IMR-90 (cell line): Measurements from ENCODE around the gene ANKHD1. TPM values are rescaled to one million over a fixed set of nuclear protein-coding genes. Genes with fewer than 3 reads are reported as not detected.

Experiments used
- ATAC-seq: fragments of 200-7000 bp; cut with Tn5 transposase; 2 replicates; pipeline ENCODE4 v1.9.1; 2020; ENCODE audit warnings: low read depth, mild to moderate bottlenecking, moderate library complexity
- BruUV-seq: library from RNA; stranded (reverse); fragments of 400-500 nt; replicated peaks from 2 replicates; lab custom pipeline; 2021; lab: Mats Ljungman, UMichigan
- CTCF ChIA-PET: fragments of 300-600 bp; formaldehyde crosslinking; extraction: SDS; loops from one replicate; lab custom pipeline; 2021; ENCODE audit warnings: antibody characterized with exemption; lab: Yijun Ruan, JAX
- POLR2A ChIA-PET: fragments of 300-600 bp; sonication (Branson Sonifier 250); formaldehyde crosslinking; loops from one replicate; lab custom pipeline; 2022; ENCODE audit warnings: antibody characterized with exemption; ENCODE audit not compliant: unreplicated experiment; lab: Charles Lee
- DNase-seq: peaks from one replicate; pipeline ENCODE4 v3.0.0; 2013
- H2AFZ ChIP-seq: replicated peaks from 2 replicates; pipeline ENCODE3; 2013; ENCODE audit warnings: low read length, mild to moderate bottlenecking; ENCODE audit not compliant: poor library complexity
- H2AK5ac ChIP-seq: 2 replicates; pipeline ENCODE4 v1.6.1; 2013; ENCODE audit warnings: low read depth, low read length, inconsistent platforms
- H2AK9ac ChIP-seq: replicated peaks from 2 replicates; pipeline ENCODE3; 2013; ENCODE audit warnings: mild to moderate bottlenecking, low read depth, low read length, moderate library complexity; ENCODE audit not compliant: poor library complexity
- H2BK120ac ChIP-seq: 2 replicates; pipeline ENCODE4 v1.6.1; 2013; ENCODE audit warnings: low read depth, low read length, inconsistent platforms
- H2BK15ac ChIP-seq: 3 replicates; pipeline ENCODE4 v1.6.1; 2013; ENCODE audit warnings: low read depth, low read length, inconsistent platforms
- H2BK20ac ChIP-seq: 2 replicates; pipeline ENCODE4 v1.6.1; 2013; ENCODE audit warnings: low read depth, mild to moderate bottlenecking, inconsistent platforms, low read length, moderate library complexity
- H2BK5ac ChIP-seq: 2 replicates; pipeline ENCODE4 v1.6.1; 2013; ENCODE audit warnings: mild to moderate bottlenecking, low read depth, low read length, inconsistent platforms; ENCODE audit not compliant: poor library complexity, severe bottlenecking
- H3K14ac ChIP-seq: replicated peaks from 2 replicates; pipeline ENCODE4 v1.6.1; 2013; ENCODE audit warnings: low read depth, low read length, inconsistent platforms
- H3K18ac ChIP-seq: 2 replicates; pipeline ENCODE4 v1.6.1; 2013; ENCODE audit warnings: low read depth, low read length, control low read depth
- H3K23ac ChIP-seq: 2 replicates; pipeline ENCODE4 v1.6.1; 2013; ENCODE audit warnings: low read depth, low read length, inconsistent platforms
- H3K27ac ChIP-seq: 2 replicates; pipeline ENCODE4 v1.5.1; 2013; ENCODE audit warnings: mild to moderate bottlenecking, control low read depth, low read length; ENCODE audit not compliant: insufficient read depth
- H3K27me3 ChIP-seq: 2 replicates; pipeline ENCODE4 v1.6.1; 2013; ENCODE audit warnings: low read length; ENCODE audit not compliant: control insufficient read depth, insufficient read depth
- H3K36me3 ChIP-seq: 2 replicates; pipeline ENCODE4 v1.6.1; 2013; ENCODE audit warnings: low read length, mixed read lengths; ENCODE audit not compliant: control insufficient read depth, insufficient read depth
- H3K4ac ChIP-seq: 2 replicates; pipeline ENCODE4 v1.6.1; 2013; ENCODE audit warnings: low read depth, low read length, inconsistent platforms
- H3K4me1 ChIP-seq: 2 replicates; pipeline ENCODE4 v1.6.1; 2013; ENCODE audit warnings: low read length, mixed read lengths; ENCODE audit not compliant: control insufficient read depth, insufficient read depth
- H3K4me2 ChIP-seq: 2 replicates; pipeline ENCODE4 v1.6.1; 2013; ENCODE audit warnings: low read depth, mild to moderate bottlenecking, control low read depth, low read length, moderate library complexity
- H3K4me3 ChIP-seq: 2 replicates; pipeline ENCODE4 v1.5.1; 2013; ENCODE audit warnings: low read depth, mild to moderate bottlenecking, control low read depth, low read length, moderate library complexity; ENCODE audit not compliant: insufficient read depth
- H3K56ac ChIP-seq: 2 replicates; pipeline ENCODE4 v1.6.1; 2013; ENCODE audit warnings: low read length, inconsistent platforms; ENCODE audit not compliant: insufficient read depth; ENCODE audit errors: extremely low read depth
- H3K79me1 ChIP-seq, 2 experiments: 2 replicates each; pipeline ENCODE4 v1.6.1; 2013; ENCODE audit warnings: low read length in 2 of 2, inconsistent platforms in 1 of 2, low read depth in 1 of 2
- H3K9ac ChIP-seq: 2 replicates; pipeline ENCODE4 v1.6.1; 2013; ENCODE audit warnings: low read depth, low read length, control low read depth
- H3K9me1 ChIP-seq: 2 replicates; pipeline ENCODE4 v1.6.1; 2013; ENCODE audit warnings: low read length, inconsistent platforms; ENCODE audit not compliant: insufficient read depth
- H3K9me3 ChIP-seq: 2 replicates; pipeline ENCODE4 v1.6.1; 2013; ENCODE audit warnings: low read length; ENCODE audit not compliant: control insufficient read depth, insufficient read depth
- H4K20me1 ChIP-seq: 2 replicates; pipeline ENCODE4 v1.6.1; 2013; ENCODE audit warnings: low read length, inconsistent platforms; ENCODE audit not compliant: insufficient read depth
- H4K5ac ChIP-seq: 2 replicates; pipeline ENCODE4 v1.6.1; 2013; ENCODE audit warnings: mild to moderate bottlenecking, low read depth, low read length, control low read depth
- H4K8ac ChIP-seq, 2 experiments: 2 replicates each; pipeline ENCODE4 v1.6.1; 2013; ENCODE audit warnings: low read depth in 2 of 2, low read length in 2 of 2, control low read depth in 1 of 2, inconsistent platforms in 1 of 2
- H4K91ac ChIP-seq: 2 replicates; pipeline ENCODE4 v1.6.1; 2013; ENCODE audit warnings: low read depth, low read length, inconsistent platforms; ENCODE audit not compliant: insufficient read depth
- NFE2L2 ChIP-seq: fragments of 150-350 bp; IDR thresholded peaks from 2 replicates; pipeline ENCODE4 v1.6.1; 2016; ENCODE audit warnings: low read depth, mild to moderate bottlenecking, low read length
- WGBS, 2 experiments: methylation state at CpG; one replicate each; pipeline versions ENCODE4 v1.1.5 to v1.1.7; 2013; ENCODE audit warnings: missing lambda C conversion rate in 2 of 2; ENCODE audit not compliant: insufficient read length in 1 of 2; ENCODE audit errors: extremely low coverage in 2 of 2; 5-methylcytosine and 5-hydroxymethylcytosine counted together
- dilution Hi-C: fragments of 300-500 bp; cut with HindIII; formaldehyde crosslinking; loops from one replicate; pipeline ENCODE4 v1.14.3; 2018; ENCODE audit warnings: low sequenced_read_pairs; ENCODE audit not compliant: unreplicated experiment
- in situ Hi-C: fragments of 300-500 bp; cut with MboI; formaldehyde crosslinking; loops from 3 replicates; pipeline ENCODE4 v1.14.3; 2019; ENCODE audit warnings: low sequenced_read_pairs, inconsistent platforms, mixed read lengths
- intact Hi-C: fragments of 100-400 bp; cut with micrococcal nuclease; formaldehyde crosslinking; loops from 2 replicates; pipeline ENCODE4 v1.10.0; 2022
- polyA plus RNA-seq, 3 experiments: library from polyadenylated mRNA; depleted of rRNA; stranded (reverse); fragments of >200 nt; gene quantifications; 2 replicates each; pipeline ENCODE4 v1.2.3, GENCODE V29; 2012; ENCODE audit warnings: low replicate concordance in 1 of 3
- total RNA-seq: library from RNA; depleted of rRNA; stranded (reverse); fragments of >200 nt; gene quantifications from 2 replicates; pipeline ENCODE4 v1.2.3, GENCODE V29; 2012
- TF ChIP-seq, protein P1 (sequence below): fragments of 150-350 bp; IDR thresholded peaks from 2 replicates; pipeline ENCODE4 v1.6.1; 2016; ENCODE audit warnings: low read depth, mild to moderate bottlenecking, low read length, moderate library complexity, borderline replicate concordance

ANKHD1 gene
- total and polyA plus RNA-seq, 2 of the 4 experiments (the other 2 are of a cell fraction): 32.1 to 36.7 TPM

DNA sequence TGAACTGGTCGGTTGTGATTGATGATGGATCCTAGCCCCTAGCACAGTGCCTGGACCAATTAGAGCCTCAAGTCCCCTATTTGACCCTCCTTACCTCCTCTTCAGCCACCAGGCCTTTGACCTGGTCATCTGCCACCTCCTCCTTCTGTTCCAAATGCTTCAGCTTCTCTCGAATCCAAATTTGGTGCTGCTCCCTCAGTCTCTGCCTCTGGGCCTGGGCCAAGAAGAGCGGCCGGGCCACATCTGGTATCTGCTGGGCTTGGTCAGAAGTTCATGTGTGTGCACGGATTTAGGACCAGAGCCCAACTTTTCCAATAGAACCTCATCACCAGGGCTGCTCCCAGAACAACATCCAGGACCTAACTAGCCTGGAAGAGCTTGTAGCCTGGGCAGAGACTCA is 169.5 kb downstream of the ANKHD1 start:
- ChIA-PET POLR2A (no interaction called here), CTCF (interaction anchor here (0.5 kb wide), 1 partner anchor 134 kb away, joined by 3 read pairs; no protein-coding TSS in a partner anchor)
- dilution Hi-C loops (no loop called here), in situ Hi-C loops (no loop called here), intact Hi-C loops (no loop called here)
- no peak overlapping the region for H4K91ac ChIP-seq
- H2AFZ ChIP-seq: no peak overlapping the region
- H3K4me2 ChIP-seq: no peak overlapping the region
- no peak overlapping the region for H3K56ac ChIP-seq
- no TSS peak for BruUV-seq
- H3K4me1 ChIP-seq: peaks cover 3% of the 10 kb centered on the region; the same call in 1 of the 2 replicates
- no peaks in the 10 kb centered on the region for H3K9me3 ChIP-seq
- no peaks in the 10 kb centered on the region for H3K27me3 ChIP-seq
- DNase-seq (no peak), ATAC-seq (no peak)
- no peak overlapping the region for H4K5ac ChIP-seq
- H3K14ac ChIP-seq: no peak overlapping the region
- H3K23ac ChIP-seq: no peak overlapping the region
- no peak overlapping the region for H3K18ac ChIP-seq
- no peak overlapping the region for H2BK5ac ChIP-seq
- H2BK20ac ChIP-seq: no peak overlapping the region
- H4K8ac ChIP-seq: no peak overlapping the region
- WGBS, 2 experiments: no CpG with 5 or more reads among the region's 5 CpGs
- TF ChIP-seq, protein P1, sequence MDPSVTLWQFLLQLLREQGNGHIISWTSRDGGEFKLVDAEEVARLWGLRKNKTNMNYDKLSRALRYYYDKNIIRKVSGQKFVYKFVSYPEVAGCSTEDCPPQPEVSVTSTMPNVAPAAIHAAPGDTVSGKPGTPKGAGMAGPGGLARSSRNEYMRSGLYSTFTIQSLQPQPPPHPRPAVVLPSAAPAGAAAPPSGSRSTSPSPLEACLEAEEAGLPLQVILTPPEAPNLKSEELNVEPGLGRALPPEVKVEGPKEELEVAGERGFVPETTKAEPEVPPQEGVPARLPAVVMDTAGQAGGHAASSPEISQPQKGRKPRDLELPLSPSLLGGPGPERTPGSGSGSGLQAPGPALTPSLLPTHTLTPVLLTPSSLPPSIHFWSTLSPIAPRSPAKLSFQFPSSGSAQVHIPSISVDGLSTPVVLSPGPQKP: no peak
- no peak for TF ChIP-seq NFE2L2
- H3K9me1 ChIP-seq: peaks cover 8% of the 10 kb centered on the region
- H3K27ac ChIP-seq: no peak overlapping the region
- H3K79me1 ChIP-seq: peaks cover 7 to 25% of the 10 kb centered on the region in 2 experiments; a peak in 3 of 4 replicates
- no peak overlapping the region for H3K9ac ChIP-seq
- no peak overlapping the region for H2AK5ac ChIP-seq
- no peak overlapping the region for H2BK15ac ChIP-seq
- H2BK120ac ChIP-seq: no peak overlapping the region
- peaks cover 25% of the 10 kb centered on the region for H3K36me3 ChIP-seq
- no peak overlapping the region for H3K4me3 ChIP-seq
- H2AK9ac ChIP-seq: no peak overlapping the region
- no peaks in the 10 kb centered on the region for H4K20me1 ChIP-seq
- no peak overlapping the region for H3K4ac ChIP-seq
